GM18502 (cell line): ENCODE measurements around the gene SEMA5B.

Experiments used
- ATAC-seq: cut with Tn5 transposase; IDR thresholded peaks from one replicate; pipeline ENCODE4 v1.9.1; 2021; ENCODE audit warnings: mild to moderate bottlenecking; ENCODE audit not compliant: unreplicated experiment, poor library complexity

SEMA5B gene

GRCh38 chr3:123002100-123002748, 25.3 kb downstream of the SEMA5B start:
- ATAC-seq = no peak

GRCh38 chr3:122998856-122999255, 28.7 kb downstream of the SEMA5B start:
- ATAC-seq = no peak

GRCh38 chr3:122998206-122998605, 29.4 kb downstream of the SEMA5B start:
- no peak for ATAC-seq

GRCh38 chr3:122996038-122996580, 31.5 kb downstream of the SEMA5B start:
- ATAC-seq = no peak

DNA sequence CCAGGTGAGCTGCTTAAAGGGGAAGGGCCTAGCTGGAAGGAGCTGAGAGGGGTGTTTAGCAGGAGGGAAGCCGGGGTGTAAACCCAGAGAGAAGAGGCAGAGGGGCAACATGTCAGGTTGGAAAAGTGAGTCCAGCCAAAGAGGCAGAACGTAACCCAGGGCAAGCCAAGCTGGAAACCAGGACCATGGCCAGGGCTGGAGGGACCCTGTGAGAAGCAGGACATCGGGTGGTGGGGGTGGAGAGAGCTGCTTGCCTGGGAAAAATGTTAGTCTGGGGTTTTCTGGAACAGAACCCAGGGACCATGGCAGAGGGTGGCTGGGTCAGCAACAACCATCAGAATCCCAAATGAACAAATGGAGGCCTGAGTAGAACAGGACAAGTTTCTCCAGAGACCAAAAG, 32.6 kb downstream of the SEMA5B start:
- no peak for ATAC-seq

DNA sequence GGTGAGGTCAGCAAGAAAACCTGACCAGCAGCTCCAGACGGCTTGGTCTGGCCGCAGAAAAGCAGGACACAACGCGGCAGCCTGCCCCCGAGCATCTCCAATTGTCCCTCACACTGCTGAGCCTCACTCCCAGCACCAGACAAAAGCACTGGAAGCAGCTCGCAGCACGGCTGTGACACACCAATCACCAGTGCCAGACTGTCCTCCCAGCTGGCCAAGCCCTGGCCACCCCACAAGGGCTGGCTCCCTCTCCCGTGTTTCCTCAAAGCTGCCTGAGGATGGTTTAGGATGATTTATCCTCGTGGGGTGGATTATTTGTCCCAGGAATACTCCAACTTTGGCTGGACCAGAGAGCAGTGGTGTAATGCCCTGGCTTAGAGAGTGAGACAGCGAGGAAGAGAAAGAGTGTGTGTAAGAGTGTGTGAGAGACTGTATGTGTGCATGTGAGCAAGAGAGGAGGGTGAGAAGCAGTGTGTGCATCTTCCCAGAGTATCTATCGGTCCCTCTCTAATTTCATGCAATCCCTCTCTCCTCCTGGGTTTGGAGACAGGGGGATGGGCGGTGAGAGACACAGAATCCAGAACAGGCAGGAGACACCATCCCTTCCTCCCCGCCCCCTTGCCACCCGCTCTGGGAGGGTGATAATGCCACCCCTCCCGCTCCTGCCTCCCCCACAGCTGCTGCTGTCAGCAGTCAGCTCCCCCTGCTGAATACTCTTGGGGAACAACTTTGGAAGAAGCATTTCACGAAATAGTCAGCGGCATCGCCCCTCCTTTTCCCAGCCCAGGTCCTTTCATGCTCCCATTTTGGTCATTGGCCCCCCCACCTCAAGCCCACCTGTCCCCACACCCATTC, 34.2 kb downstream of the SEMA5B start:
- ATAC-seq = no peak

- ATAC-seq = no peak
These were observed 34.9 kb downstream of the SEMA5B start for GRCh38 chr3:122992676-122993075.

DNA sequence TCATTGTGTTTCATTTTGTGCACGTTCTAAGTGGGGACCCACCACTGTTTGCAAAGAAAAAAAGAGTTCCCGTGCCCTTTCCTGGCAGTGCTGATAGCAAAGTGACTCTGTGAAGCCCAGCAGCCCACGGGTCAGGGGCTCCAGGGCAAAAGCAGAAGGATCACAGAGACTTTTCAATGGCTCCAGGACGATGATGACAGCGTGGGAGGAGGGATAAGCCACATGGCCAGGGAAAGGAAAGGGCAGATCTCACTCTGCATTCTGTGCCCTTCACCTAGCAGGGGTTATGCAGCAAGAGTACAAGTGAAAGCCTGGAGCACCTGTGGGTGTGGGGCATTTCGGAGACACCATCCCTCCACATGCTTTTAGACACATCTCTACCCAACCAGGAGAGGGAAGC, 35.4 kb downstream of the SEMA5B start:
- ATAC-seq = no peak

- ATAC-seq = no peak
These were observed 36.2 kb downstream of the SEMA5B start for GRCh38 chr3:122991236-122991985.

DNA sequence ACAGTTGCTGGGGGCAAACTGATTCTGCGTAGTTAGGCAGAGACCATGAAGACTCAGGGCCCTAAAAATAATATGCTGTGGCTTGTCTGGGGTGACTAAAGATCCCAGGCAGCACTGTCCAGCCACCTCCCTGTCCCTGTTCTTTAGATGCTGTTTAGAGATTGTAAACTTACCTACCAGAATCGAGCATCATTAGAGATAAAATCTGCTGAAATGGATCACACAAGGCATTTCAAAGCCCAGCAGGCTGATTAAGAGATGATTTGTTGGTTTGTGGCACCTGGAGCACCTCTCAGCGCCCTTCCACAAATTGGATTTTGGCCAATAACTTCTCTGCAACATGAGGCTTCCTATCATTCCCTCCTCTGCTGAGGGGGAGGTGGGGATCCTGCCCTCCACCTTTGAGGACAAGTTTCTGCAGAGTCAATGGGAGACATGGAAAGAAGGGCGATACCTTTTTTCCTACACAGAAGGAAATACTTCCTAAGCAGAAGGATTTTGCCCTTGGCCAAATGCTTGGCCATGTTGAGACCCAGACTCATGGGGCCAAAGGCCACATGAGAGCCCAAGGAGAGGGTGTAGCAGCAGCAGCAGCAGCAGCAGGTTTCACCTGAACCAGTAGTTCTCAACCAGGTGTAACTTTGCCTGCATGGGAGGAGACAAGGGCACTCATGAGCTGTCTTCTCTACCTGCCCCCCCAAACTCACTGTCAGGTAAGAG, 37.5 kb downstream of the SEMA5B start:
- no peak for ATAC-seq

DNA sequence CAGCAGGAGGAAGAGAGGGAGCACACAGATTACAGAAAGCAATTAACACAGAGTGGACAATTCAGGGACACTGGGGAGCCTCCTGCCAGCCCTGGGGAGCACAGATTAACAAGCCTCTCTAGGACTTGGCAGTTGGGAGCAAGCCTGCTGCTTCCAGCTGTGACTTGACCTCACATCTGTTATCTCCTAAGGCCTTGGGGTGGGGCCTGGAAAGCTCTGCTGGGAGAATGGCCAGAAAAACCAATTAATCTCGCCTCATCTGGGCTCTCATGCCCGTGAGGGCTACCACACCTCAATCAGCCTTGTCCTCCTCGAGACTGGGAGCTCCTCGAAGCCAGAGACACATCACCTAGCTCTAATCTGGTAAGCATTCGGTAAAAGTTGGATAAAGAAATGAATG, 39.1 kb downstream of the SEMA5B start:
- no peak for ATAC-seq

DNA sequence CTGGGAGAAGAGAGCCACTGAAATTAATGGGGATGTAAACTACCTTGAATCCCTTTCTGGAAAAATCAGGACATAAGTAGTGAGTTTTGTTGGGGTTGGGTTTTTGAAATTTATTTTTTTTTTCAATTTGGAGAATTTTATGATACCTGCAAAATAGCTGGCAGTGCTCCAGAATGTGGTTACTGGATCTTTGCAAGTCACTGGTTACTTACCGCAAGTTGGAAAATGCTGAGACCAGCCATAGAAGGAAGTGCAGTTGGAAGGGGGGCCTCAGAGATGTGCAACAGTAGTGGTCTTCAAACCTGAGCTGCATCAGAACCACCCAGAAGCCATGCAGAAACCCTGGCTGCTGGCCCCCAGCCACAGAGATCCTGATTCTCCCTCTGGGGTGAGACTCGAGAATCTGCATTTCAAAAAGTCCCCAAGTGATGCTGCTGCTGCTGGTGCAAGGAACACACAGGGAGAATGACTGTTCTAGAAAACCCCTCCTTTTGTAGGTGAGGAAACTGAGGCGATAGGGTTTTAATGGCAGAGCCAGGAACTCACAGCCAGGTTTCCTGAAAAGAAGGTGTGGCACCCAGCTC, 39.7 kb downstream of the SEMA5B start:
- no peak for ATAC-seq

- no peak for ATAC-seq
These were observed 40.3 kb downstream of the SEMA5B start for GRCh38 chr3:122987231-122987630.

DNA sequence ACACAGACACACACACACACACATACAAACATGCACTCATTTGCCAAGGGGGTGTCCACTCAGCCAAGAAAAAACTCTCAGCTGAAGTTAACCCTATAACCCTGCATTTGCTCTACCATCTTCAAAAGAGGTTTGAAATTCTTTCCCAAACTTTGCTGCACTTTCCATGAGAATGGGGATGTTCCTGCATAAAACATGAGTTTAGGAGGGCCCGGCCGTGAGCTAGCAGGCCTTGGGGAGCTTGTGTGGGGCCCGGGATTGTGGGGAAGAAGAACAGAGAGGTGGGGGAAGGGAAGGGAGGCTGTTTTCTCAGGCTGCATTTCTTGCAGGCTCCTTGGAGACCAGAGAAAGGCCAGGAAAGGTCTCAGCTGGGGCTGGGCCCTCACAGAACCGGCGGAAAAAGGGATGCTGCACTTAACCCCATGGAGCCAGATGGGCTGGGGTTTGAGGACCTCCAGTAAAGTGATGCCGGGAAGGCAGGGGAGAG, 40.8 kb downstream of the SEMA5B start:
- ATAC-seq = no peak

DNA sequence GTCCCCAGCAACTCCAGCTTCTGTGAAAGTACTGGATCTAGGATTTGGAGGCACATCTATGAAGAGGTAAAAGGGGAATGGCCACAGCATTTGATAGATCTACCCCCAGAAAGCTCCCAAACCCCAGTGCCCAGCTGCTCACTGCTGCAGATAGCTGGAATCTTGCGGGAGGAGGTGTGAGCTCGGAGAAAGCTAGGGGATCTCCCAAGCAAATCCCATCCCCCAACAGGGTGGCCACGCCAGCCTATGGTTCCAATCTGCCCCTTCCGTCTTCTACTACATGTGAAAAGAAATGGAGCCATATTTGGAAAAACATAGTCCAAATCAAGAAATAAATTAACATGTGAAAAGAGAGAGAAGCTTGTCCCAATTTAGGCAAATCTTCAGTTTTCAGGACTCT, 42.0 kb downstream of the SEMA5B start:
- no peak for ATAC-seq

DNA sequence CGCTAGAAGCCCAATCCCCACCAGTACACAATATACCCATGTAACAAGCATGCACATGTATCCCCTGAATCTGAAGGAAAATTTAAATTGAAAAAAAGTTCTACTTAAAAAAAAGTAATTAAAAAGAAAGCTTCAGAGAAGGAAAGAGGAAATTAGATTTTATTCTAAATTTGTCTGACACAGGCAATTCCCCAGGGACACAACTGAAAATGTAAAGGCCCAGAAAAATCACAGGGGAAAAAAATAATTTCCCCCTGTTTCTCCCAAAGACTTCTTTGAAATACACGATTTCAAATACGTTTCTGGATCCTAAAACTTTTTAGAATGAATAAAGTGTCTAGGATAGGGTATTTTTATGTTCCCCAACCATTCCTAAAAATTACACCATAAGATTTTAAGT, 42.9 kb downstream of the SEMA5B start:
- ATAC-seq = no peak

- ATAC-seq = no peak
These were observed 43.6 kb downstream of the SEMA5B start for GRCh38 chr3:122984007-122984406.

GRCh38 chr3:122982216-122983185, 45.1 kb downstream of the SEMA5B start:
- no peak for ATAC-seq

DNA sequence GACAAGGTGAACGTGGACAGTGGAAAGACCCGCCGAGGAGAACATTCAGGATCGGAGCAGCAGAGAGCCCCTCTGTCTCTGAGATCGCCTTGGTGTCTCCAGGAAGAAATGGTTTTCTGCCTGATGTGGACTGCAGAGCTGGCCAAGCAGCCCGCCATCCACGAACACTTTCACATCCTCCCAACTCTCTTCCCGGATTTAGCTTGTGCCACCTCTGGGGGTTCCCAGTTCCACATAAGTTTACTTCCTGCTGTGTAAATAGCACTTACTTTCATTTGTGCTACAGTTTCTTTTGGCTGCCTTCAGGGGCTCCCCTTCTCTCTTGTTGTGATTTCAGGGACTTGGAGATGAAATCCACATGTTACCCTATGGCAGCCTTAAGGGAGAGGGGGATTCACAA, 48.4 kb downstream of the SEMA5B start:
- no peak for ATAC-seq
